Brain microvascular endothelial cell (primary cell): Measurements from ENCODE around the gene RGS16.
"Not testable (repeated sequence)": the region's sequence is repeated elsewhere in the genome, so short reads cannot be mapped to it uniquely, and the experiment has no call there.

Experiments
- DNase-seq: peaks from one replicate; pipeline ENCODE4 v3.0.0-alpha.2; 2020
- H3K27ac ChIP-seq: fragments of 250-450 bp; sonication (Bioruptor Pico); 2 replicates; pipeline ENCODE4 v1.5.1; 2020; ENCODE audit warnings: mild to moderate bottlenecking, moderate library complexity
- H3K27me3 ChIP-seq: fragments of 250-450 bp; sonication (Bioruptor Pico); replicated peaks from 2 replicates; pipeline ENCODE4 v1.5.1; 2020; ENCODE audit warnings: mild to moderate bottlenecking
- H3K36me3 ChIP-seq: fragments of 250-450 bp; sonication (Bioruptor Pico); replicated peaks from 2 replicates; pipeline ENCODE4 v1.5.1; 2020; ENCODE audit warnings: mild to moderate bottlenecking
- H3K4me3 ChIP-seq: 2 replicates; pipeline ENCODE4 v1.5.1; 2011; ENCODE audit warnings: low read depth, mild to moderate bottlenecking, control low read depth, low read length, moderate library complexity
- in situ Hi-C: cut with HindIII; loops from 2 replicates; pipeline ENCODE4 v1.10.0; 2017; ENCODE audit warnings: low sequenced_read_pairs, low pct_ligation_motif_present
- TF ChIP-seq, protein P1 (sequence below): IDR thresholded peaks from 2 replicates; pipeline ENCODE4 v1.5.1; 2011; ENCODE audit warnings: low read depth, mild to moderate bottlenecking, moderate library complexity, low read length, control low read depth, inconsistent platforms; ENCODE audit errors: missing control alignments

Gene RGS16

DNA sequence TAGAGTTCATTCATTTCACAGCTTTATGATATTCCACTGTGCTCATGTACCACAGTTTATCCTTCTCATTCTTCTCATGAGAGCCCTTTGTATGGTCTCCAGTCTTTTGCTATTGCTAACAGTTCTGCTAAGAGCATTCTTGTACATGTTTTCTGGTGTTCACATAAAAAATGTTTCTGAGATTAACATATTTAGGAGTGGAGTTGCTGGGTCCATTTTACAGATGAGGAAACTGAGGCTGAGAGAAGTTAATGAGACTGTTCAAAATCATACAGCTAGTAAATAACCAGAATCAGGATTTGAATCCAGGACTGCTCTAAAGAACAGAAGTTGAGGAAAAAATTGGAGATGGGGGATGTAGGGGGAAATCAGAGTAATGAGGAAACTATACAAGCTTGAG is 28.8 kb upstream of the RGS16 start:
- no peak for DNase-seq
- in situ Hi-C loops: no loop called here
- no peaks in the 10 kb centered on the region for H3K36me3 ChIP-seq
- no peaks in the 10 kb centered on the region for H3K27me3 ChIP-seq
- TF ChIP-seq, protein P1, sequence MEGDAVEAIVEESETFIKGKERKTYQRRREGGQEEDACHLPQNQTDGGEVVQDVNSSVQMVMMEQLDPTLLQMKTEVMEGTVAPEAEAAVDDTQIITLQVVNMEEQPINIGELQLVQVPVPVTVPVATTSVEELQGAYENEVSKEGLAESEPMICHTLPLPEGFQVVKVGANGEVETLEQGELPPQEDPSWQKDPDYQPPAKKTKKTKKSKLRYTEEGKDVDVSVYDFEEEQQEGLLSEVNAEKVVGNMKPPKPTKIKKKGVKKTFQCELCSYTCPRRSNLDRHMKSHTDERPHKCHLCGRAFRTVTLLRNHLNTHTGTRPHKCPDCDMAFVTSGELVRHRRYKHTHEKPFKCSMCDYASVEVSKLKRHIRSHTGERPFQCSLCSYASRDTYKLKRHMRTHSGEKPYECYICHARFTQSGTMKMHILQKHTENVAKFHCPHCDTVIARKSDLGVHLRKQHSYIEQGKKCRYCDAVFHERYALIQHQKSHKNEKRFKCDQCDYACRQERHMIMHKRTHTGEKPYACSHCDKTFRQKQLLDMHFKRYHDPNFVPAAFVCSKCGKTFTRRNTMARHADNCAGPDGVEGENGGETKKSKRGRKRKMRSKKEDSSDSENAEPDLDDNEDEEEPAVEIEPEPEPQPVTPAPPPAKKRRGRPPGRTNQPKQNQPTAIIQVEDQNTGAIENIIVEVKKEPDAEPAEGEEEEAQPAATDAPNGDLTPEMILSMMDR: no peak
- H3K4me3 ChIP-seq: no peak overlapping the region
- H3K27ac ChIP-seq: no peak overlapping the region

DNA sequence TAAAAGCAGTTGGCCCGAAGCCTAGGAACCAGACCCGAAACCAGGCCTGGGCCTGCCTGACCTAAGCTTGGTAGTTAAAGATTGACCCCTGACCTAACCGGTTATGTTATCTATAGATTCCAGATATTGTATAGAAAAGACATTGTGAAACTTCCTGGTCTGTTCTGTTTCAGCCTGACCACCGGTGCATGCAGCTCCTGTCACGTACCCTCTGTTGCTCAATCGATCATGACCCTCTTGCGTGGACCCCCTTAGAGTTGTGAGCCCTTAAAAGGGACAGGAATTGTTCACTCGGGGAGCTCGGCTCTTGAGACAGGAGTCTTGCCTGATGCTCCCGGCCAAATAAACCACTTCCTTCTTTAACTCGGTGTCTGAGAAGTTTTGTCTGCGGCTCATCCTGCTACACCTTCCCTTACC is 28.3 kb upstream of the RGS16 start:
- in situ Hi-C loops: not testable (repeated sequence)

DNA sequence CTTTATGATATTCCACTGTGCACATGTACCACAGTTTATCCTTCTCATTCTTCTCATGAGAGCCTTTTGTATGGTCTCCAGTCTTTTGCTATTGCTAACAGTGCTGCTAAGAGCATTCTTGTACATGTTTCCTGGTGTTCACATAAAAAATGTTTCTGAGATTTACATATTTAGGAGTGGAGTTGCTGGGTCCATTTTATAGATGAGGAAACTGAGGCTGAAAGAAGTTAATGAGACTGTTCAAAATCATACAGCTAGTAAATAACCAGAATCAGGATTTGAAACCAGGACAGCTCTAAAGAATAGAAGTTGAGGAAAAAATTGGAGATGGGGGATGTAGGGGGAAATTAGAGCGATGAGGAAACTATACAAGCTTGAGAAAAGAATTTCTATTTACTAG is 27.8 kb upstream of the RGS16 start:
- TF ChIP-seq, protein P1: no peak
- H3K36me3 ChIP-seq: no peaks in the 10 kb centered on the region
- in situ Hi-C loops: no loop called here
- H3K4me3 ChIP-seq: no peak overlapping the region
- no peak overlapping the region for H3K27ac ChIP-seq
- DNase-seq: no peak
- no peaks in the 10 kb centered on the region for H3K27me3 ChIP-seq

More for the DNA sequence above, 28.3 kb upstream of the RGS16 start:
- H3K27ac ChIP-seq, DNase-seq, H3K27me3 ChIP-seq, H3K36me3 ChIP-seq, H3K4me3 ChIP-seq: not testable (repeated sequence)

DNA sequence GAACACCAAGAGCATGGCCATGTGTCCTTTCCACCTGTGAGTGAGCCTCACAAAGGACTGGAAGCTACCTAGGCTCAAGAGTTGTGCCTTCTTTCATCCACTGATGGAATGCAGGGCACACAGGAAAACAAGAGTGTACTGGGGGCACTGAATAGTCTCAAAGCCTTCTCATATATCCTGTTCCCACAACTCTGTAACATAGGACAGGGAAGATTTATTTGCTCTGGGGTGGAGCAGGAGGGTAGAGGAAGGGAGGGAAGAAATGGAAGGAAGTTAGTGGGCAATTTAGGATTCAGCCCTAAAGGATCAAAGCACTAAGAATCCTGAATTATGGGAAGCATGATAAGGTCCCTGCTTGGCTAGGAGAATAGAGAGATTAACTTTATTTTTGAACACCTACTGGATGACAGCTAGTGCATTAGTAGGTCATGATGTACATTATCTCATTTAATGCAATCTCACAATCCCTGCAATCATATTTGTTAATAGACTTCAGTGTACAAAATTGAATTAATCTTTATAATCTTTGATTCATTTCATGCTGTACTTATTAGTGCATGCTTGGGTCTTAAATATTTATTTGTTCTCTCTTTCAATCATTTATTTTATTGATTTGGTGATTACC is 27.0 kb upstream of the RGS16 start:
- Histone ChIP-seq H3K27me3 (no peaks in the 10 kb centered on the region), H3K27ac (no peak overlapping the region), H3K36me3 (no peaks in the 10 kb centered on the region), H3K4me3 (no peak overlapping the region)
- DNase-seq: no peak
- TF ChIP-seq, protein P1: no peak
- in situ Hi-C loops: no loop called here

DNA sequence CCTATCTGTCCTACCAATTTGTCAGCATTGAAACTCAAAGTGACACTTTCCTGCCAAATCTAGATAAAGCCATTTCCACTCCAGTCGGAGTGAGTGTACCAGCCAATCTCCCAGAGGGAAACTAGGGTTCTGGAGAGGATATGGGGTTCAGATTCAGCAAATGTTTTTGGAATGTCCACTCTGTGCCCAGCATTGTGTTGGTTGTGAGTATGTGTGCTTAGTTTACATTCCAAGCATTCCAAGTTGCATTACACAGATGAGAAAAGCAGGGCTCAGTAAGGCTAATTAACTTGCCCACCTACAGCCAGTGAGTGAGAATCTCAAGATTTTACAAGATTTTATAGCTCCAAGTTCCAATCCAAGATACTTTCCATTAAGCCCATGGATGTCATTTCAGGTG is 26.4 kb upstream of the RGS16 start:
- no peaks in the 10 kb centered on the region for H3K36me3 ChIP-seq
- DNase-seq: no peak
- no peak overlapping the region for H3K27ac ChIP-seq
- in situ Hi-C loops: no loop called here
- H3K27me3 ChIP-seq: no peaks in the 10 kb centered on the region
- H3K4me3 ChIP-seq: no peak overlapping the region
- TF ChIP-seq, protein P1: no peak

DNA sequence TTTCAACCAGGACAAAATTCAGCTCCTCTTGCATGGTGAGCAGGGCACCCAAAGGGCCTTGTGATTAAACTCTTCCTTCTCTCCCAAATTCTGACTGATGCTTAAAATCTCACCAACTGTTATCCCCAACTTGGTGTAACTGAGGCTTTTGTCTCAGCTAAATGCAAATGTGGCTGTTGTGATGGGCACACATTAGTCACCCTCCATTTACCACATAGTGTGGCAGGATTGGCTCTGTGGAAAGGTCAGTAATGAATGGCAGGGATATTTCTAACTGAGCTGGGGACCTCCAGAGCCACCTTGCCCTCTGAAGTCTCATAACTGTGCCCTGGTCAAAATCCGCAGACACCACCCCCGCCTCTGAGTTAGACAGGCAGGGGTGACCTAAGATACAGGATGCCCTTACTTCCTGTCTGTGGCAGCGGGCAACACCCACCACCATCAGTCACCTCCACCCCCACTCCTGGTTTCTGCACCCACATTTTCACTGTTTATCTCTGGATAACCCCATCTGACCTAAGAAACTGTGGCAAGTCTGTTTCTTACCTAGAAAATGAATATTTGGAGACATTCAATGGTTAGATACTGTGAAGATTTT is 25.4 kb upstream of the RGS16 start:
- DNase-seq: no peak
- in situ Hi-C loops: no loop called here
- Histone ChIP-seq H3K27ac (no peak overlapping the region), H3K27me3 (no peaks in the 10 kb centered on the region), H3K36me3 (no peaks in the 10 kb centered on the region), H3K4me3 (no peak overlapping the region)
- TF ChIP-seq, protein P1: no peak
